Left colon (tissue), 2 donors: ENCODE data around the gene AMZ2. TPM values are rescaled to one million over a fixed set of nuclear protein-coding genes. Genes with fewer than 3 reads are reported as not detected.
"Not testable (repeated sequence)": the region's sequence is repeated elsewhere in the genome, so short reads cannot be mapped to it uniquely, and the experiment has no call there.

Experiments
- ATAC-seq: fragments of 200-7000 bp; cut with Tn5 transposase; one replicate; pipeline ENCODE4 v1.9.1; 2020; ENCODE audit warnings: mild to moderate bottlenecking, moderate library complexity
- DNase-seq, 2 donors: peaks; one replicate each; pipeline ENCODE4 v3.0.0-alpha.2; 2020
- intact Hi-C, 2 donors: fragments of 100-400 bp; cut with DNase I in 1 of 2; cut with micrococcal nuclease in 1 of 2; formaldehyde crosslinking; loops; one replicate each; pipeline versions ENCODE4 v1.11.2 to v1.14.0; 2022; cut with DNase I, micrococcal nuclease
- long read RNA-seq: library from polyadenylated mRNA; unstranded; transcript quantifications from one replicate; pipeline ENCODE4 v2.0.0, GENCODE V29; 2021
- total RNA-seq, 2 donors: library from RNA; stranded (reverse); fragmentation: NEBNext Ultra II Directional; extraction: Animal tissue kit (Norgen Biotek cat#: 25700); gene quantifications; one replicate each; pipeline ENCODE4 v1.2.1, GENCODE V29; 2021
- donor health status: DM: no; HTN: no; CAD: no.
- donor health status: DM: yes; HTN: yes; CAD: no.

Gene AMZ2
- 10 to 100 TPM; 24.2 to 38.3 TPM for total RNA-seq
- long read RNA-seq, transcript AMZ2-203 (8 exons, 1,378 nt): minor isoform, 5 of 53 reads
- long read RNA-seq, transcript AMZ2-202 (7 exons, 2,402 nt): major isoform, 36 of 53 reads
- long read RNA-seq, partial matches to known transcripts: 1 of 53 reads
- long read RNA-seq, other reads (novel, unspliced or antisense): 10 of 53 reads

GRCh38 chr17:68247445-68248198 is at the start of gene AMZ2:
Gene AMZ2 (plus strand): TSS chr17:68248043. CDS start chr17:68250188, 2,145 bp downstream.
- peak; percentile 90 to 97 for DNase-seq
- intact Hi-C loops: no loop called here
- peak; percentile 98 for ATAC-seq

DNA sequence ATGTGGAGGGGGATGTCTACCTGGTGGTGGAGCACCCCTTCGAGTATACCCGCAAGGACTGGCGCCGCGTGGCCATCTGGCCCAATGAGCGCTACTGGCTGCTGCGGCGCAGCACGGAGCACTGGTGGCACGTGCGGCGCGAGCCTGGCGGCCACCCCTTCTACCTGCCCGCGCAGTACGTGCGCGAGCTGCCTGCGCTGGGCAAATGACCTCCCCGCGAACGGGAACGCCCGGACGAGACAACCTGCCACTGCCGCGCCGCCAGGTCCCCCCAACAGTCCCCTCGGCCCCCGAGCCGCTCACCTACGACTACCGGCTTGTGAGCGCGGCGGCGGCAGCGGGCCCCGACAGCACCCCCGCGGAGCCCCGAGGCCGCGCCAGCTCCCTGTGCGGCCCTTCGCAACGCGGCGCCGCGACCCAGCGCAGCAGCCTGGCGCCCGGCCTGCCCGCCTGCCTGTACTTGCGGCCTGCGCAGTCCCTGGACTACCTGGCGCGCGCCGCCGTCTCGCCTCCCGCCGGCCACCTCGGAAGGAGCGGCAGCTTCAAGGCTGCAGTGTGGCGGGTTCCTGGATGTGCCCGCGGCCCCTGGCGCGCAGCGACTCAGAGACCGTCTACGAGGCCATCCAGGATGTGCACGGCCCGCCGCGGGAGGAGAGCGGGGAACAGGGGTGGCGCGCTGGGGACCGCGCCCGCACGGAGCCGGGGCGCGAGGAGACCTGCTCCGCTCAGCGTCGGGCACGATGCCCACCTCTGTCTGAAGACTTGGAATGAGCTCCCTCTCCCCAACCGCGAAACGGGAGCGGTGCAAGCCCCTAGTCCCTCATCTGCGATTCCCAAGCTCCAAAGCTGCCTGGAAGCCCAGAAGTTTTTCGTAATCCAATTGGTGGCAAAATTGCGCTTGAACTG is 48.7 kb upstream of the AMZ2 start:
- ATAC-seq (peak; percentile 35), DNase-seq (no peak)
- intact Hi-C loops: no loop called here

GRCh38 chr17:68199837-68200688 is 47.8 kb upstream of the AMZ2 start:
- ATAC-seq (no peak), DNase-seq (no peak)
- intact Hi-C loops: no loop called here

DNA sequence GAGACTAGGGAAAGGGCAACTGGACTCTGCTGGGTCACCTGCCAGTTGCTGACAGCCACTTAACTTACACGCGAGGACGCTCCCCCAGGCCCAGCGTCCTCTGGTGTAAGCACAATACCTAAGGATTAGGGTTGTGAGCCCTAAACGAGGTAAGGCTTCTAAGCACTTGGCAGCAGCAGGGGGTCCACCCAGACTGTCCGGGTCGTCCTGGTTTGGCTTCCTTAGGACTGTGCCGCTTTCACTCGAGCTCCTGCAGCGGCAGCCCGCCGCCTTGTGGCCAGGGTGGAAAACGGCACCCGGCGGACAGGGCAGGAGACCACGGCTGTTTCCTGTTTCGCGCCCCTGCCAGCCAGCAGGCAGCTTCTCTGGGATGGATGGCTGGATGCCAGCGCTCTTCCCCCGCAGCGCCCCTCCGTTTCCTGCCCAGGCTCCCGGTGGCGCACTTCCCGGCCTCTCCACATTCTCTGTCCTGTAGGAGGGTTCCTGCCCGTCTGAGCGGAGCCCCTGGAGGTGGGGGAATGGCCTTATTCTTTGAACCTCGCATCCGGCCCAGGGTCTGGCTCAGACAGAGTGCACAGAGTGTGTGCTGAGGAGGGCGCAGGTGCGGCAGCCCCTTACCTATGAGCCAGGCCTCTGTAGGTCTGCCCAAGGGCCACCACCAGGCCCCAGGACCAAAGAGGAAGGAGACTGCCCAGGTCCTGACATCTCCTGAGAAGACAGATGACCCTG is 47.0 kb upstream of the AMZ2 start:
- intact Hi-C loops: no loop called here
- peak; percentile 67 to 80 for DNase-seq
- ATAC-seq: peak; percentile 50

DNA sequence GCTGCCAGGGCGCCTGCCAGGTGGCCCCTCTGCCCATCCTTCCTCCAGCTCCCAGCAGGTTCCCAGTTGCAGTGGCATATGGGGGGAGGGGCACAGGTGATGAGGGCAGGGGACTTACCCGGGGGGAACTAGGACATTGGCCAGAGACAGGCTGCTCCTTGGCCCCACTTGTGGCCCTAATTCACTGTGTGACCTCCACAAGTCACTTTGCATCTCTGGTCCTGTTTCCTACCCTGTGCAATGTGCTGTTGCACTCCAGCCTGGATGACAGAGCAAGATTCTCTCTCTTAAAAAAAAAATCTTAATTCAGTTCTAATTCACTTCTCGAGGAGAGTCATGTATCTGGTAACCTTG is 46.4 kb upstream of the AMZ2 start:
- DNase-seq, ATAC-seq, intact Hi-C loops: not testable (repeated sequence)

GRCh38 chr17:68202321-68202720 is 45.5 kb upstream of the AMZ2 start:
- ATAC-seq, DNase-seq, intact Hi-C loops: not testable (repeated sequence)

DNA sequence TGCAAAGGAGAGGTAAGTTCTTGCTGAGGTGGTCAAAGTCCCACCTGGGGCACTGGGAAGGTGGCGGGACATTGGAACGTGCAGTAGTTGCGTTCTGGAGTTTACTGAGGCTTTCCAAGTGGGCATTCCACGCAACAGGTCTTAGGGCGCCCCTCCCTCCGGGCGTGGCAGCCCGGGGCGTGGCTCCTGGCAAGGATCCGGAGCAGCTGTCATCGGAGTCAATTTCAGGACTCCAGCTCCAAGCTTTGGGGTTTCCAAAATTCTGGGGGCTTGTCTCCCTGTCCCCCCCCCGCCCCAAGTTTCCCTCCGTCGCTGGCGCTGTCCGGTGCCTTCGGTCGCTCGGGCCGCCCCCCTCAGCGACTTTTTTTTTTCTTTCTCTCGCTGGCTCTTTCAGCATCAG is 43.1 kb upstream of the AMZ2 start:
- DNase-seq: peak in 1 of 2 donors; percentile 52
- intact Hi-C loops: no loop called here
- ATAC-seq: peak; percentile 52

DNA sequence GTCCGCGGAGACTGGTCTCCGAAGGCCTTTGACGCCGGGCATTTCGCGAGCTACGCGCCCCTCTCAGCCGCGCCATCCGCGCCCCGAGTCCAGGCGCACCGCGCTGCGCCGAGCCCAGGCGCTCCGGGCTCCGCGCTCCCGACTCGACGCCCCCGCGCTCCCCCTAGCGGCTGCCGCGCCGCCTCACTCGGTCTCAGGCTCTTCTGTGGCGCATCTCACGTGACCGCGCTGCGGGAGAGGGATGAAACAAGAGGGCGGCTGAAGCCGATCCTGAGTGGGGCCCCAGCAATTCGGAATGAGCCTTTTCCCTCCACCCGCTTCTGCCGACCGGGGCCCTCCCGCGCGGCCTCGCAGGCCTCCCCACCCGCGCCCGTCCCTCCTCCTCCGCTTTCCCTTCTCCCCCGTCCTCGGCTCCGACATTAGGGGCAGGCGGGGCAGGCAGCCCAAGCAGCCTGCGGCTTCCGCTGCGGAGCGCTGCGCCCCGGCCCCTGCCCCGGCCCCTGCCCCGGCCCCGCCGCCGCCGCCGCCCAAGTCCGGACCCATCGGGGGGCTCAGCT is 42.5 kb upstream of the AMZ2 start:
- DNase-seq (peak; percentile 88 to 96), ATAC-seq (peak; percentile 93)
- intact Hi-C loops: no loop called here

- ATAC-seq: peak; percentile 46
- no peak for DNase-seq
- intact Hi-C loops: no loop called here
These were observed 41.8 kb upstream of the AMZ2 start for GRCh38 chr17:68205808-68206720.

DNA sequence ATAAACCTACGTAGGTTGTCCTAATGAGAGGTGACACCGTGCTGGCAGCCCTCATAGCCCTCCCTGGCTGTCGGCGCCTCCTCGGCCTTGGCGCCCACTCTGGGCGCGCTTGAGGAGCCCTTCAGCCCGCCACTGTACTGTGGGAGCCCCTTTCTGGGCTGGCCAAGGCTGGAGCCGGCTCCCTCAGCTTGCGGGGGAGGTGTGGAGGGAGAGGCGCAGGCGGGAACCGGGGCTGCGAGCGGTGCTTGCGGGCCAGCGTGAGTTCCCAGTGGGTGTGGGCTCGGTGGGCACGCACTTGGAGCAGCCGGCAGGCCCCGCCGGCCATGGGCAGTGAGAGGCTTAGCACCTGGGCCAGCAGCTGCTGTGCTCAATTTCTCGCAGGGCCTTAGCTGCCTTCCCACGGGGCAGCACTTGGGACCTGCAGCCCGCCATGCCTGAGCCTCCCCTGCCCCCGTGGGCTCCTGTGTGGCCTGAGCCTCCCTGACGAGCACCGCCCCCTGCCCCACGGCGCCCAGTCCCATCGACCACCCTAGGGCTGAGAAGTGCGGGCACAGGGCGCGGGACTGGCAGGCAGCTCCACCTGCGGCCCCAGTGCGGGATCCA is 40.1 kb upstream of the AMZ2 start:
- DNase-seq (no peak), ATAC-seq (no peak)
- intact Hi-C loops: no loop called here

- intact Hi-C loops, DNase-seq, ATAC-seq: not testable (repeated sequence)
These were observed 39.2 kb upstream of the AMZ2 start for GRCh38 chr17:68208651-68209050.

DNA sequence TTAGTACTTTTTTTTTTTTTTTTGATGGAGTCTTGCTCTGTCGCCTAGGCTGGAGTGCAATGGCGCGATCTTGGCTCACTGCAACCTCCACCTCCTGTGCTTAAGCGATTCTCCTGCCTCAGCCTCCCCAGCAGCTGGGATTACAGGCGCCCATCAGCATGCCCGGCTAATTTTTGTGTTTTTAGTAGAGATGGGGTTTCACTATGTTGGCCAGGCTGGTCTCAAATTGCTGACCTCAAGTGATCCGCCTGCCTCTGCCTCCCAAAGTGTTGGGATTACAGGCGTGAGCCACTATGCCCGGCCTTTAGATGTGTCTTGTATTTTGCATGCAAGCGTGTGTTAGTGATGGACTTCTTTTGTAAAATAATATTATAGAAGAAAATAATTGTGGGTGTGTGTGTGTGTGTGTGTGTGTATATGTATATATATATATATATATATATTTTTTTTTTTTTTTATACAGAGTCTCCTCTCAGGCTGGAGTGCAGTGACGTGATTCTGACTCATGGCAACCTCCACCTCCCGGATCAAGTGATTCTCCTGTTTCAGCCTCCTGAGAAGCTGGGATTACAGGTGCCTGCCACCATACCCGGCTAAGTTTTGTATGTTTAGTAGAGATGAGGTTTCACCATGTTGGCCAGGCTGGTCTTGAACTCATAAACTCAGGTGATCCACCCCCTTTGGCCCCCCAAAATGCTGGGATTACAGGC is 38.5 kb upstream of the AMZ2 start:
- ATAC-seq, intact Hi-C loops: not testable (repeated sequence)

DNA sequence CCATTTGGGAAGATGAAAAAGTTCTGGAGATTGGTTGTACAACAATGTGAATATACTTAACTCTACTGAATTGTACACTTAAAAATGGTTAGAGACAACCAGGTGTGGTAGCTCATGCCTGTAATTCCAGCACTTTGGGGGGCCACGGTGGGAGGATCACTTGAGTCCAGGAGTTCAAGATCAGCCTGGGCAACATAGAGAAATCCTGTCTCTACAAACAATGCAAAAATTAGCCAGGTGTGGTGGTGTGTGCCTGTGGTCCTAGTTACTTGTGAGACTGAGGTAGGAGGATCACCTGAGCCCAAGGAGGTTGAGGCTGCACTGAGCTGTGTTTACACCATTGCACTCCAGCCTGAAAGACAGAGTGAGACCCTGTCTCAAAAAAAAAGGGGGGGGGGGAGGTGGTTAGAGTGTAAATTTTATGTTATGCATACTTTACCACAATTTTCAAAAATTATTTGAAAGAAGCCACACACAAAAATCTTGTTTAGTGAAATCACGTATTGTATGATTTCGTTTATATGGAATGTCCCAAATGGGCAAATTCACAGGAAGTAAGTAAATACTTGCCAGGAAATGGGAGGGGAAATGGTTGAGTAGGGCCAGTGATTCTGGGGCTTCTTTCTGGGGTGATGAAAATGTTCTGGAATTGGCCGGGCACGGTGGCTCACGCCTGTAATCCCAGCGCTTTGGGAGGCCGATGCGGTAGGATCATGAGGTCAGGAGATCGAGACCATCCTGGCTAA is 37.1 kb upstream of the AMZ2 start:
- intact Hi-C loops: no loop called here
- ATAC-seq (no peak), DNase-seq (no peak)

More for the DNA sequence above, 38.5 kb upstream of the AMZ2 start:
- not testable (repeated sequence) for DNase-seq

GRCh38 chr17:68213428-68214411 is 34.1 kb upstream of the AMZ2 start:
- DNase-seq, intact Hi-C loops: not testable (repeated sequence)
- ATAC-seq: peak; percentile 26
